HG03175 (cell line): ENCODE data around the gene TSC2.
A peak's percentile ranks its signal among the peaks of the same experiment; 100 is the strongest.

Experiments
- ATAC-seq: cut with Tn5 transposase; IDR thresholded peaks from one replicate; pipeline ENCODE4 v1.9.1; 2021; ENCODE audit warnings: mild to moderate bottlenecking, moderate library complexity; ENCODE audit not compliant: unreplicated experiment

TSC2 gene

DNA sequence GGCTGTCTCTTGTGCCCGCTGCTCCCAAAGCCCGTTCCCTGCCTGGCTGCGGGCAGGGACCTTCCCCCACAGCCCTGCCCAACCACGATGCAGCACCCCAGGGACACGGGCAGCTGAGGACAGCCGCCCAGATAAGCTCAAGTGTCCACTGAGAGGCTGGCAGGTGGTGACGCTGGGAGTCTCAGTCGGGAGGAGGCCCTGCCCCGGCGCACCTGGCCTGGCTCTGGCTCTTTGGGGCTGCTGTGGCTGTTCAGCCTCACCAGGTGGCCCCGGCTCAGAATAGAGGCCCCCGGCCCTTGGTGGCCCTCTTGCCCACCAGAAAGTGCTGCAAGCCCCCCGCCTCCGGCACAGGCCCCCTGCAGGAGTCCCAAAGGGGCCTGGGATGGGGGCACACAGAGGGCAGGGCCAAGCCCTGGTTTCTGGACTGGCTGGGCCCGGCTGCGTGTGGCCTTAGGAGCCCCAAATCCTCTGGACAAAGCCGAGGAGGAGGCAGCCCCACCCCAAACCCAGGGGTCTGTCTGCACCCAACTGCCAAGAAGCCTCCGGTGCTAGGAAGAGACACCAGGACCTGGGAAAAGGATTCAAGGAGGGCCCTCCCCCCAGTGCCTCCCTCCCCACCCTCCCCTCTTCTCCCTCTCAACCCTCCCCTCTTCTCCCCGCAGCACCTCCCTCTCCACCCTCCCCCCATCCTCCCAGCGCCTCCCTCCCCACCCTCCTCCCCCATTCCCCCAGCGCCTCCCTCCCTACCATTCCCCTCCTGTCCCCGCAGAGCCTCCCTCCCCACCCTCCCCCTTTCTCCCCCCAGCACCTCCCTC lies 5.4 kb upstream of the TSC2 start:
- ATAC-seq: no peak

DNA sequence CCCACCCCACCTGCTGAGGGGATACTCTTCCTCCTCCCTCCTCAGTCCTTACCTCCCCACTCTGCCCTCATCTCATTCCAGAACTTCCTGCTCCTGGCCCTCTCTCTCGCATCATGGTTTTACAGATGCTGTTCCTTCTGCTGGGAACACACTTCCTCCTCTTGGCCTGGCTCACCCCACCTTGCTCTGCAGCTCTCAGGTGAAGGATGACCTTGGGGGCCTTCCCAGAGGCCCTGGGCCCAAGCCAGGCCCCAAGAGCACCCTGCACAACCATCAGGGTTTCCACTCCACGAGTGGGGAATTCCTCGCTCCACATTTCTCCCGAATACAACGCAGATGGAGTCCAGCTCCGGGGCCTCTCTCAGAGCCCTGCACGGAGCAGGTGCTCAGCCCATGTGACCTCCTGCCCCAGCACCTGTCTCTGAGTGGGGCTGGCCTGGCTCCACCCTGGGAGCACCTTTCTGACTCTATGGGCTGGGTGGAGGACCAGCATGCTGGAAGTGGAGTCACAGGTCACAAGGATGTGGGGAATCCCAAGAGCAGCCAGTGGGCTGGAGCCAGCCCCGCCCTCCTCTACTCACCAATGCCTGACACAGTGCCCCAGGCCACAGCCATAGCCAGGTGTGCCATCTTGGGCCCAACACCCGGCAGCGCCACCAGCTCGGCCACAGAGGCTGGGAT lies 4.7 kb upstream of the TSC2 start:
- no peak for ATAC-seq

DNA sequence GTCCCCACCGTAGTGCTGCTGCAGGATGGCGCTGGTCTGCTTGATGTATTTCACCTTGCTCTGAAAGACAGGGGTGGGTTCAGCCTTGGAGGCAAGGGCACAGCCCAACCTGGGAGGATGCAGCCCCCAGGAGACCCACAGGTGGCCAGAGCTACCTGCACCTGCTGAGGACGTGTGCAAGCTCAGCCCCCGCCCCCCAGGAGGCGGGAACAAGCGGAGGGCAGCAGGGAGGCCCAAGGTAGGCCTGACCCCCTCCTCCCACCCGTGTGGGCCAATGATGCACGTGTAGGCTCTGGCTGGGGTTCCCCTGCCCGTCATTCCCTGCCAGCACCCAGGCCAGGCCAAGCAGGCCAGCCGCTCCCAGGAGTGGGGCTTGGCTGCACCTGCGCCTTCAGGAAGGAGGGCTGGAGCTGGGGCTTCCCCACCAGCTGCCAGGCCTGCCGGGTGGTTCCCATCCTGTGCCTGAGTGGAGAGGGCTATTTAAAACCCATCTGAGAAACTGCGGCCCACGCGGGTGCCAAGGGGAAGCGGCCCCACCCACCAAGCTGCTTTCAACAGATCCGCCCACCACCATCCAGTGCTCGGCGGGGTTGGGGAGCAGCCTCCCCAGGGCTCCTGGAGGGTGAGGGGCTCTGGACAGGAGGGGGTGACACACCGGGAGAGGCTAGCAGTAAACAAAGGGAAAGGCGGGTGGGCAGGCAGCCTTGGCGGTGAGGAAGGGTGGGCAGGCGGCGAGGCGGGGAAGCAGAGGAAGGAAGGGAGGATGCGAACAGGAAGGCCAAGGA lies 3.9 kb upstream of the TSC2 start:
- no peak for ATAC-seq

DNA sequence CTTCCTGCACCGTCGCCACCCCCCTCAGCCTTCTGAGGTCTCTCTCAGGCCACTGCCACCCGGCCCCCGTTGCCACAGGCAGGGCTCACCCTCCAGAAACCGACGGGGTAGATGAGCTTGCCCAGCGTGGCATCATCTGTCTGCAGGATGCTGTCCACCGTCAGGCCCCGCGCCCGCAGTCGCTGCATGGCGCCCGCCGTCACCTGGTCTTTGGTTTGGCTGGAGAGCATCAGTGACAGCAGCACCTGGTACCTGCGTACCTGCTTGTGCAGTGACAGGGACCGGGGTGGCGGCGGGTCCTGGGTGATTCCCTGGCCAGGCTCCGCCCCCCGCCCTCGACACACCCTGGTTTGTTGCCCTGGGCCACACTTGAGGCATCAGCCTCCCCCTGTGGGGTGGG lies 3.2 kb upstream of the TSC2 start:
- ATAC-seq: no peak

DNA sequence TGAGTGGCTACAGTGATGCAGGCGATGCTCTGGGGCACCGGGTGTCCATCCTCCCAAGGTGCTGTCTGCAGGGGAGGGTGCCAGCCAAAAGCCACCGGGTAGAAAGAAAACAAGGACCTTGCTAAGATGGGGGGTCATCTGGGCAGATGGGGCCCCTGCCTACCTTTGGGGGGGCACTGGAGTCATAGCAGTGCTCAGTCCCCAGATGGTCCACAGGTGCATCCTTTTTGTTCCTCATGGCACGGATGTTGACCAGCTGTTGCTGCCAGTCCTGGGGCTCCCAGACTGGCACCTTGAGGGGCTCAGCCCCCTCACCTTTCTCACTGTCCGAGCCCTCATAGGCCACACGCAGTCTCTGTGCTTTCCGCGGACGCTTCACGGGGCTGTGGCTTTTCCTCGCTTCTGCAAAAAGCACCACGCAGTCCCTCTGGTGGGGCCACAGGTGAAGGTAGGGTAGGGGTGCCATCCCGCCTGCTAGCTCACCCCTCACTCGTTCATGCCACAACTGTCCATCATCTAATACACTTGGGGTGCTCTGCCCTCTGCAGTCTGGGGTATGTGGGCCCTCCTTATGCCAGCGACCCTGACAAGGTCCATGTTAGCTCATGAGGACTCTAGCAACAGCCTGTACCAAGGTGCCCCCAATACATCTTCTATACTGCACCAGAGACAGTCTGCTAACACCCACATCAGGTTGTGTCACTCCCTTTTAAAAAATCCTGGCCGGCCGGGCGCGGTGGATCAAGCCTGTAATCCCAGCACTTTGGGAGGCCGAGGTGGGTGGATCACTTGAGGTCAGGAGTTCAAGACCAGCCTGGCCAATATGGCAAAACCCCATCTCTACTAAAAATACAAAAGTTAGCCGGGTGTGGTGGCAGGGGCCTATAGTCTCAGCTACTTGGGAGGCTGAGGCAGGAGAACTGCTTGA lies 1.6 kb upstream of the TSC2 start:
- no peak for ATAC-seq

DNA sequence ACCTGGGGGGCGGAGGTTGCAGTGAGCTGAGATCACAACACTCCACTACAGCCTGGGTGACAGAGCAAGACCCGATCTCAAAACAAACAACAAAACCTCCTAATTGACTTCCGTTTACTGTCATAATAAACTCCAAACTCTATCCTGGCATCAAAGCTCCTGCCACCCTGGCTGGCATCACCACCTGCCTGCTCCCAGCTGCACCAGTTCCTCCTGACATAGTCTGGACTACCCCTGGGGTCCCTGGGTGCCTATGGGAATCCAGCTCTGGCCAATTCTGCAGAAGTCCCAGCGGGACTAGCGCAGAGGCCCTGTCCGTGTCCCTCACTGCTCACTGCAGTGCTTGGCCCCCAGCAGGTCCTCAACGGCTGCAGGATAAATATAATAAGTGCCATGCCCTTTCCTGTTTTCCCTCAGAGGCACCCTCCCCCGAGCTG lies 874 bp upstream of the TSC2 start:
- no peak for ATAC-seq

DNA sequence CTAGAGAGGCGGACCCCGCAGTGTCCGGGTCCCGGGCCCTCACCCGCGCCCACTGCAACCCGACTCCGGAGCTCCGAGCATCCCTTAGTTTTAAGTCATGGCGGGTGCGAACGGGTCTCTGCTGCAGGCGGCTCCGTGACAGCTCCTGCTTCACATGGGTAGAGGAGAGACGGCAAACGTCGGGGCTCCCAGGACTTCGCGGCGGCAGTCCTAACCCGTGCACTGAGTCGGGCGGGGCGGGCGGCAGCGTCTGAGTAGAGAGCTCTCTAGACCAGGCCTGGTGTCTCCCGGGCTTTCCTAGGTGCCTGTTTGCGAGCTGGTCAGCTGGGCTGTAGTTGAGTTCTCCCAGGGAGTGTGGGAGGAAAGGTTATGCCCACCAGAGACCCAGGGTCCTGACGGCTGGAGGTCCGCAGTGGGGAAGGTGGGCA lies 345 bp downstream of the TSC2 start:
- ATAC-seq: peak; percentile 29

DNA sequence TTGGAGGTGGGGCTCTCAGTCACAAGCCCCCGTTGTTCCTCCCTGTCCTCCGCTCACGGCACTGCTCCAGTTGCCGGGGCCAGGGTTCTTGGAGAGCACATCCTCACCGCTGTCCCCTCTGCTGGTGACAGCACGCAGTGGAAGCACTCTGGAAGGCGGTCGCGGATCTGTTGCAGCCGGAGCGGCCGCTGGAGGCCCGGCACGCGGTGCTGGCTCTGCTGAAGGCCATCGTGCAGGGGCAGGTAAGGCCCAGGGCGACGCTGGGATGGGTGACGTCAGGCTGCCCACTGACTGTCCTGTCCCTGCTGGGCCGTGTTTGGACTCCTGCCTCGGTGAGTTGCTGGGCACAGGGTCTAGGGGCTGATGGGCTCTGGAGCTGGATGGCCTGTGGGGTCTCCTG lies 5.4 kb downstream of the TSC2 start:
- ATAC-seq: no peak

DNA sequence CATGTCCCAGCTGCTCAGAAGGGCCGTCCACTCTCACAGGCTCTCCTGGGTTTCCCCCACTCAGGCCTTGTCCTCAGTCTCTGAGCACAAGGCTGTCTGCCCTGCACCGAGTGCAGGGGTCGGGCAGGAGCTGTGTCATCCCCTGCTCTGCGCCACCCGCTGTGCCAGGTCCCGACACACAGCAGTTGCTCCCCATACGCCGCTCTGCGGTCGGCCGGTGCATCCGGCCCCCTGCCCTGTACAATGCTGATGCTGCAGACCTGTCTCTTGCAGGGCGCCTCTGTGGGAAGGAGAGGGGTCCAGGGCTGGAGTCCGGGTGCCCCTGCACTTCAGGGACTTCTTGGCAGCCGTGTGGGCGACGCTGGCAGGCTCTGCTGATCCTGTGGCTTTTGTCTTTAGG lies 6.1 kb downstream of the TSC2 start:
- no peak for ATAC-seq

DNA sequence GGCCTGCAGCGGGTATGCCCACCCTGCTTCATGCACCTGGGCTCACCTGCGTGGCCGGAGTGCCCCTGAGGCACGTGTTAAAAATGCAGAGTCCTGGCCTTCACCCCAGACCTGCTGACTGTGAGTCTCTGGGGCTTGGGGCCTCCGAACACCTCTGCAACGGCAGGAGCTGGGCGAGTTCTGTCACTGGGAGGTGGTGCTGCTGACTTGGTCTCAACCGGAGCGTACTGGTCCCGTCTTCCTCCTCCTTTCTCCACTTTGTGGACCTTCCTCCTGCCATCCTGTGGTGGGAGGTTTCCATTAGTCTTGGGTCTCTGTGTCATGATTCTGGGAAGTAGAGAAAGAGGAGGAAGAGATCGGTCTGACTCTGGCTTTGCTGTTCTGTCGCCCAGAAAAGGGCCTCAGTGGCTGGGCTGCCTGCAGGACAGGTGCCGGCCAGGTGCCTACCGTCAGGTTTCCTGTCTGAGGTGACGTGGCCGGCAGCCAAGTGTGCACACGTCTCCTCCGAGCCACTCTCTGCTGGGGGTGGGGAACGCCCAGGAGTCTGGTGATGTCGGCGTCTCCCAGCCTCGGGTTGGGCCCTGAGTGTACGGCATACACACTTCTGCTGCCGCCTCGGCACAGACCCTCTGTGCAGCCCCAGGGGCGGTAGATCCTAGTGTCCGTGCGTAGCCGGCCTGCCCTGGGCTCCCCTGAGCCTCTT lies 6.9 kb downstream of the TSC2 start:
- ATAC-seq: no peak

DNA sequence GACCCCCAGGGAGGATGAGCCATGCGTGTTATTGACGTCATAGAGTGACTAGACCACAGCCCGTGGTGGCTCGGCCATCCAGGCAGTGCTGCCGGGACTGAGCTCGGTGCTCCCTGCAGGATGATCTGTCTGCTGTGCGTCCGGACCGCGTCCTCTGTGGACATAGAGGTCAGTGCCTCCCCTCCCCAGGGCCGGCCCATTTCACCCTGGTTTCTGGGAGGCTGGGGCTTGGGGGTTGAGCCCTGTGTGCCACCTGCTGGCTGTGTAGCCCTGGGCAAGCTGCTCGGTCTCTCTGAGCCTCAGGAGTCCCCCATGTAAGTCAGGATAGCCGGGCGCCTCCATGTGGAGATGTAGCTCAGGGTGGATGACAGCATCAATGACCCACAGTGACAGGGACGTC lies 8.3 kb downstream of the TSC2 start:
- ATAC-seq: no peak

DNA sequence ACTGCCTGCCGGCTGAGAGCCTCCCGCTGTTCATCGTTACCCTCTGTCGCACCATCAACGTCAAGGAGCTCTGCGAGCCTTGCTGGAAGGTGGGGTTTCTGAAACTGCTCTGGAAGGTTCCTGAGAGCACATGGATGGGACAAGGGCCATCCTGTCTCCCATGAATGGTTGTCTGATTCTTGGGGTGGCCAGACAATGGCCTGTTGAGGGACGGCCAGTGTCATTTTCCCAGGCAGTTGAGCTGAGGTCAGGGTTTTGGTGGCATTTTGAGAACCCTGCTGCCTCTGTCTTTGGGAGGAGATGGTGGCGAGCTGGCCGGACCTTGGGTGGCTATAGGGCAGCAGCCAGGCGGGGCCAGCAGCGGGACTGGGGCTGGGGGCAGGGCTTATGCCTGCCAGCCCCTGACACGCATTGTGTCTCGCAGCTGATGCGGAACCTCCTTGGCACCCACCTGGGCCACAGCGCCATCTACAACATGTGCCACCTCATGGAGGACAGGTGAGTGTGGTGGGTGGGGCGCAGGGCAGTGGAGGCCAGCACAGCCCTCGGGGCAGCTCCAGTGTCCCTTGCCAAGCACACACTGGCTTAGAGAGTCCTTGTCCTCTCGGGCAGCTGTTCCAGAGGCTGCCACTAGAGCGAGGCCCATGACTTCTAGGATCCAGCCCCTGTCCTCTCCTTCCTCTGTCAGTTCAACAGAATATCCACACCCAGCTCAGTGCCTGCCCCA lies 9.1 kb downstream of the TSC2 start:
- no peak for ATAC-seq

DNA sequence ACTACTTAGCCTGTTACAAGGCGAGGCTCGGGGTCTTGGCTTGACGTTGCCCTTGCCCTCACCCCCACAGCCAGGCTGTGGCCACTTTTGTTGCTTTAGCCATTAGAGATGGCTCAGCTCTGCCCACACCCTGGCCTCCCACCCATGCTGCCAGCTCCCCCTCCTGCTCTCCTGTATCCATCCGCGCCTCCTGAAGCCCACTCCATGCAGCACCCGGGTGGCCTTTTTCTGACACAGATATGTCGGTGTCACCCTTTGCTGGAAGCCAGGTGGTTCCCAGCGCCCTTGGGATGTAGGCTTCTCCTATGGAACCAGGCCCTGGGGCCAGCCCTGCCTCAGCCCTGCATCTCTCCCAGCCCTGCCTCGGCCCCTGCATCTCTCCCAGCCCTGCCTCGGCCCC lies 9.7 kb downstream of the TSC2 start:
- ATAC-seq: no peak

DNA sequence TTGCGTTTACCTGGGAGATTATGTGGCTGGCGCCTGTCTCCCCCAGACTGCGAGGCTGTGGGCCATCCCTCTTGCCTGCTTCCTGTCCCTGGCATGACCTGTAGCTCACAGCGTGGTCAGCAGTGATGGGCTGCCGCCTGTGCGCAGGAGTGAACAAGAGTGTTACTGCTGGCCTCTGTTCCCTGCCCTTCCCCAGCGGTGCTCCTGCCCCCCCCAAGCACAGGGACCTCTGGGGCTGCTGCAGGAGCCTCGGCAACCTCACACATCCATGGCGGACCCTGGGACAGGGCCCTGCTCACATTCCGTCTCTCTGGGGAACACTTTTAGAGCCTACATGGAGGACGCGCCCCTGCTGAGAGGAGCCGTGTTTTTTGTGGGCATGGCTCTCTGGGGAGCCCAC lies 10.6 kb downstream of the TSC2 start:
- ATAC-seq: no peak

DNA sequence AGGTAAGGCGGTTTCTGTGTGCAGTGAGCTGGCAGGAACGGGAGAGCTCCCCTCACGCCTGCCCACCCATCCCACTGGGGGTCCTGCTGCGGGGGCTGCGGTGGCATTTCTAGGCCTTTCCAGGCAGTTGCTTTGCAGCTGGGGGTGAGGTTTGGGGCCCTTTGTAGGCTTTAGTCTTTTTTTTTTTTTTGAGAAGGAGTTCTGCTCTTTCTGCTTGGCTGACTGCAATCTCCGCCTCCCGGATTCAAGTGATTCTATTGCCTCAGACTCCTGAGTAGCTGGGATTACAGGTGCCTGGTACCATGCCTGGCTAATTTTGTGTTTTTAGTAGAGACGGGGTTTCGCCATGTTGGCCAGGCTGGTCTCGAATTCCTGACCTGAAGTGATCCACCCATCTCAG lies 11.1 kb downstream of the TSC2 start:
- no peak for ATAC-seq

DNA sequence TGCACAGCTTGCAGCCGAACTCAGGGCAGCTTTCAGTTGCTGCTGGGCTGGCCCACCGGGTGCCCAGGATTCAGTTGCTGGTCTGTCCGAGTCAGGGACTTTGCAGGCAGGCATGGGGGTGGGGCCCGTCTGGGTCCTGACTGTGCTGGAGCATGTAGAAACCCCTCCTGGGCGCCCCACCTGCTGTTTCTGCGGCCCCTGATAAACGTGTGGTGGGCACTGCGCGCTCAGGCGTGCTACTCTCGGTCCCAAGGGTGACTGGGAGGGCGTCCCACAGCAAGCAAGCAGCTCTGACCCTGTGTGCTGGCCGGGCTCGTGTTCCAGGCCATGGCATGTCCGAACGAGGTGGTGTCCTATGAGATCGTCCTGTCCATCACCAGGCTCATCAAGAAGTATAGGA lies 12.6 kb downstream of the TSC2 start:
- no peak for ATAC-seq

DNA sequence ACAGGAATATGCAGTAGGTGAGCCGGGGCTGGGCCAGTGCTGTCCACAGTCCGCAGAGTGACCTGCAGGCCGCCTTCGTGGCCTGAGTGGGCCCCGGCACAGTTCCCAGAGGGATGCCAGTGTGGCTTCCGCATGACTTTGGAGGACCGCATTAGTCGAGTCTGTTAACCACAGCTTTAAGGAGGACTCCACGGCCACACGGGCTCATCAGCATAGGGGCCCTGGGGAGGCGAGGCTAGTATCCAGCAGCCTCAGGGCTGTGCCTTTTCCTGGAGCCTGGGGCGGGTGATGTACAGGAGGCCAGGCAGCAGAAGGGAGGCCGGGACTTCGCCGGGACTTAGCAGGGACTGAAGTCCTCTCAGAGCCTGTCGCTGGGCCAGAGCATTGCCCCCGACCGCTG lies 13.2 kb downstream of the TSC2 start:
- no peak for ATAC-seq

DNA sequence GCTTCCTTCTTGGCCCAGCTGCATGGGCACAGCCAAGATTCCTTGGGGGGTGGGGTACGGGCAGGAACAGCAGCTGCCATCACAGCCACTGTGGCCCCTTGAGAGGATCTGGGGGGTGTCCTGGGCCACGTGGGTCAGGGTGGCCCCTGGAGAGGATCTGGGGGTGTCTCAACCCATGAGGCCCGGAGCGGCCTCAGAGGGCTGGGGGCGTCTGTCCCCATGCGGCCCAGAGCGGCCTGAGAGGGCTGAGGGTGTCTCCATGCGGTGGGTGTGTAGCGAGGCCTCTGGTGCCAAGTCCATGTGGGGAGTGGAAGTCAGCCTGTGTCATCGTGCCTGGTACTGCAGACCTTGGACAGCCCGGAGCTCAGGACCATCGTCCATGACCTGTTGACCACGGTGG lies 13.7 kb downstream of the TSC2 start:
- no peak for ATAC-seq

DNA sequence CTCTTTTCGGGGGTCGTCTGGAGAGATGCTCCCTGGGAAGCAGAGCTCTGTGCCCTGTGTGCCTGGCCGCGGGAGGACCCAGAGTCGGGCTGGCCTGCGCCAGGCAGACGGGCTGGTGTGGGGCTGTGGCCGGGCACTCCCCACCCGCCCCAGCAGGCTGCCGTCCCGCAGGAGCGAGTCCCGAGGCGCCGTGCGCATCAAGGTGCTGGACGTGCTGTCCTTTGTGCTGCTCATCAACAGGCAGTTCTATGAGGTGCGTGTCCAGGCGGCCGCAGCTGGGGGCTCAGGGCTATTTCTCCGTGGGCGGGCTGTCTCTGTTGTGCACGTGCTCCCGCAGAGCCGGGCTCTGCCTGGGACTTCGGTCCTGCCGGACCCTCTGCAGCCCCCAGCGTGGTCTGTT lies 15.0 kb downstream of the TSC2 start:
- no peak for ATAC-seq
